Cardiac fibroblast (primary cell): ENCODE results near the gene NTN1.

Source experiments
- DNase-seq, 2 donors: peaks; one replicate each; pipeline versions ENCODE4 v3.0.0 to v3.0.0-alpha.2; 2010; ENCODE audit warnings: low read depth in 2 of 2
- H3K4me3 ChIP-seq, 2 donors: replicated peaks in 1 of 2; 1 replicate in 1 of 2; 2 replicates in 1 of 2; pipeline ENCODE4 v1.5.1; 2011; ENCODE audit warnings: low read depth in 2 of 2, low read length in 2 of 2, mild to moderate bottlenecking in 2 of 2, moderate library complexity in 1 of 2
- CTCF ChIP-seq: IDR thresholded peaks from one replicate; pipeline ENCODE4 v1.5.1; 2011; ENCODE audit warnings: low read depth, mild to moderate bottlenecking, low read length, inconsistent platforms

Gene NTN1

GRCh38 chr17:9241371-9241712 lies 220.0 kb downstream of the NTN1 start:
- no peak for TF ChIP-seq CTCF
- peak in 1 of 2 donors; percentile 34 for DNase-seq
- H3K4me3 ChIP-seq: no peak overlapping the region

- H3K4me3 ChIP-seq: no peak overlapping the region
- no peak for DNase-seq
- TF ChIP-seq CTCF: no peak
Observed at GRCh38 chr17:9241774-9242496, 220.6 kb downstream of the NTN1 start.

GRCh38 chr17:9242497-9242881 lies 221.2 kb downstream of the NTN1 start:
- H3K4me3 ChIP-seq: no peak overlapping the region
- no peak for DNase-seq

GRCh38 chr17:9242983-9243382 lies 221.7 kb downstream of the NTN1 start:
- H3K4me3 ChIP-seq: no peak overlapping the region
- TF ChIP-seq CTCF: no peak
- DNase-seq: no peak

More at GRCh38 chr17:9242497-9242881, 221.2 kb downstream of the NTN1 start:
- TF ChIP-seq CTCF: no peak

- no peak for TF ChIP-seq CTCF
- no peak overlapping the region for H3K4me3 ChIP-seq
- peak; percentile 36 to 53 for DNase-seq
Observed at GRCh38 chr17:9244066-9245052, 223.0 kb downstream of the NTN1 start.

GRCh38 chr17:9247401-9247938 lies 226.2 kb downstream of the NTN1 start:
- no peak for DNase-seq
- TF ChIP-seq CTCF: no peak
- H3K4me3 ChIP-seq: no peak overlapping the region
